ENCODE measurements around the gene FBXL14. TPM values are rescaled to one million over a fixed set of nuclear protein-coding genes. Genes with fewer than 3 reads are reported as not detected.

FBXL14 gene
- total RNA-seq, 6 donors from 2014 or later, result 8.5 to 22.0 (median 14.4) TPM

DNA sequence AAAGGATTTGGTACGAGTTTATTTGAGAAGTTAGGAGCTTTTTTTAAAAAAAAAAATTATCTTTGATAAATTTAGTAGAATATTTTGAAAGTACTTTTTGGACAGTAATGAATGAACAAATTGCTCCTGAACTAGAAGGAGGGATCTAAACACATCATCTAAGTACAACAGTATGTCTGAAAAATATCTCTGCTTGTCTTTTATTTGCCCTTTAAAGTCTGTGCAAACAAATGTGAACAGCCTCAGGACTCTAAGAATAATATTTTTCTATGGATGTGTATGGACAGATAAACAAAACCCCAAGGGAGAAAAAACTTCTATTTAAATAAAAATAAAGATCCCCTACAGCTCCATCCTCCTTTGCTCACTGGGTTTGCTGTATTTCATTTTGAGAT is 19.5 kb downstream of the FBXL14 start:
- WGBS, 2 donors, result 67 to 79% methylated on average over 1 of the region's 1 CpG

DNA sequence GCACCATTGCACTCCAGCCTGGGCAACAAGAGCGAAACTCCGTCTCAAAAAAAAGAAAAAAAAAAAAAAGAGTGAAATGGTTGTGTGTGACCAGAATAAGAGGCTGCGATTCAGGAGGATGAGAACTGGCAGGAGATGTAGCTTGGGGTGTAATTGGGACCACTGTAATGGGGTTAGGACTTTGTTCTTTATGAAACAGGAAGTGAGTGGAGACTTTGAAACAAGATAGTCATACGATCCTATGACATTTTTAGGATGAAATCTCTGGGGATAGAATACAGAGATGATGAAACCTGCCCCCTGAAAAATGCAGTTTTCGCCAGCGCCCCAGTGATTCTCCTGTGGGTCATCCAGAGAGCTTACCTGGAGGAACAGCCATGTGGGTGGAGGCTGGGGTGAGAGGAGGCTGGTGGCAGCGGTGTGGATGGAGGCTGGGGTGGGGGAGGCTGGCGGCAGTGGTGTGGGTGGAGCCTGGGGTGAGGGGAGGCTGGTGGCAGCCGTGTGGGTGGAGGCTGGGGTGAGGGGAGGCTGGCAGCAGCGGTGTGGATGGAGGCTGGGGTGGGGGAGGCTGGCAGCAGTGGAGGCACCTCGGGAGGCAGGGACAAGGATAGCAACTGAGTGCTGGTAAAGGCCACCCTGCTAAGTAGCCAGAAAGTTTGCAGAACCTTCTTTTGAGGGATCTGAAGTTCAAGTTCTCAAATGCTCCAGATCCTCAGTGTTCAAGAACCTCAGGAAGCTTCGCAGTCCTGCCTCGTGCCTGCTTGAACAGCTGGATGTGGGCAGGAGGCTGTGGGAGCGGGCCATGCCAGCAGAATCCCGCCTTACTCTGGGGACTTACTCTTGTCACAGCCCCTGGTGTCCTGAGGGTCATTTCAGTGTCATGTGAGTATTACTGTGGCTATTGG is 20.2 kb downstream of the FBXL14 start:
- H3K9me3 ChIP-seq, result no peaks in the 10 kb centered on the region
- no peak overlapping the region for H3K4me3 ChIP-seq
- no peak for DNase-seq
- peak; percentile 69 to 84 for ATAC-seq (ENCODE audit: low FRiP score in 2 of 2)
- TF ChIP-seq POLR2AphosphoS5 (IDR thresholded peaks at IDR 0.05) (no peak), CTCF (IDR thresholded peaks at IDR 0.05) (no peak), EP300 (IDR thresholded peaks at IDR 0.05) (no peak), POLR2A (IDR thresholded peaks at IDR 0.05) (no peak)
- H3K4me1 ChIP-seq, result peaks cover 15 to 20% (median 17%) of the 10 kb centered on the region in 4 donors
- no peaks in the 10 kb centered on the region for H3K27me3 ChIP-seq
- 84 to 86% methylated on average over 14 to 15 of the region's 15 CpGs for WGBS, 2 donors
- no peaks in the 10 kb centered on the region for H3K36me3 ChIP-seq
- H3K27ac ChIP-seq, result peak overlapping the region in 1 of 4 donors; percentile 14

More for the DNA sequence above, 19.5 kb downstream of the FBXL14 start:
- Histone ChIP-seq H3K4me3 (no peak overlapping the region), H3K9me3 (no peaks in the 10 kb centered on the region), H3K27ac (peak overlapping the region in 1 of 4 donors; percentile 14), H3K4me1 (peaks cover 15 to 20% (median 17%) of the 10 kb centered on the region in 4 donors), H3K36me3 (no peaks in the 10 kb centered on the region), H3K27me3 (no peaks in the 10 kb centered on the region)
- no peak for DNase-seq
- TF ChIP-seq CTCF (IDR thresholded peaks at IDR 0.05) (no peak), EP300 (IDR thresholded peaks at IDR 0.05) (no peak), POLR2AphosphoS5 (IDR thresholded peaks at IDR 0.05) (no peak), POLR2A (IDR thresholded peaks at IDR 0.05) (no peak)
- ATAC-seq (ENCODE audit: low FRiP score in 2 of 2), result no peak

DNA sequence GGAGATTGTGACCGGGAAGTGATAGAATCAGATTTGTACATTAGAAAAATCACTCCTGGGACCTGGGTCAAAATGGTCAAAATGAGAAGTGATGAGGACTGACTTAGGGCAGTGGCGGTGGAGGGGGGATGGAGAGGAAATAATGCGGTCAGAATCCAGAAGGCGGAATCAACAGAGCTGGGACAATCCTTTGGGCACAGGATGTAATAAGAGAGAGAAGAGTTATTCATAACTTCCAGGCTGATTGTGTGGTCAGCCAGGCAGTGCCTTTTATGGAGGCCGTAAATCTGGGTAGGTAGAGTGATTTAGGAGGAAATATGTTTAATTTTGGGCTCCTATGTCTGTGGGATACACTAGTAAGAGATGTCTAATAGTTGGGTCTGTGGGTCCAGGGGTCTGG is 21.6 kb downstream of the FBXL14 start:
- Histone ChIP-seq H3K4me3 (no peak overlapping the region), H3K27ac (no peak overlapping the region), H3K4me1 (peaks cover 15 to 20% (median 17%) of the 10 kb centered on the region in 4 donors), H3K27me3 (no peaks in the 10 kb centered on the region), H3K9me3 (no peaks in the 10 kb centered on the region), H3K36me3 (no peaks in the 10 kb centered on the region)
- DNase-seq (no peak), ATAC-seq (ENCODE audit: low FRiP score in 2 of 2) (no peak)
- TF ChIP-seq EP300 (IDR thresholded peaks at IDR 0.05), result no peak
- 58 to 68% methylated on average over 5 of the region's 5 CpGs for WGBS, 2 donors

GRCh38 chr12:1567852-1568251 is 26.5 kb downstream of the FBXL14 start:
- no peak overlapping the region for H3K27ac ChIP-seq
- ATAC-seq (ENCODE audit: low FRiP score in 2 of 2) (no peak), DNase-seq (no peak)
- H3K9me3 ChIP-seq, result no peaks in the 10 kb centered on the region
- no peaks in the 10 kb centered on the region for H3K27me3 ChIP-seq
- H3K36me3 ChIP-seq, result no peaks in the 10 kb centered on the region
- 96 to 97% methylated on average over 6 of the region's 6 CpGs for WGBS, 2 donors
- TF ChIP-seq EP300 (IDR thresholded peaks at IDR 0.05), result no peak
- TF ChIP-seq CTCF (IDR thresholded peaks at IDR 0.05), result no peak
- TF ChIP-seq POLR2AphosphoS5 (IDR thresholded peaks at IDR 0.05), result no peak
- H3K4me3 ChIP-seq, result no peak overlapping the region
- no peaks in the 10 kb centered on the region for H3K4me1 ChIP-seq

DNA sequence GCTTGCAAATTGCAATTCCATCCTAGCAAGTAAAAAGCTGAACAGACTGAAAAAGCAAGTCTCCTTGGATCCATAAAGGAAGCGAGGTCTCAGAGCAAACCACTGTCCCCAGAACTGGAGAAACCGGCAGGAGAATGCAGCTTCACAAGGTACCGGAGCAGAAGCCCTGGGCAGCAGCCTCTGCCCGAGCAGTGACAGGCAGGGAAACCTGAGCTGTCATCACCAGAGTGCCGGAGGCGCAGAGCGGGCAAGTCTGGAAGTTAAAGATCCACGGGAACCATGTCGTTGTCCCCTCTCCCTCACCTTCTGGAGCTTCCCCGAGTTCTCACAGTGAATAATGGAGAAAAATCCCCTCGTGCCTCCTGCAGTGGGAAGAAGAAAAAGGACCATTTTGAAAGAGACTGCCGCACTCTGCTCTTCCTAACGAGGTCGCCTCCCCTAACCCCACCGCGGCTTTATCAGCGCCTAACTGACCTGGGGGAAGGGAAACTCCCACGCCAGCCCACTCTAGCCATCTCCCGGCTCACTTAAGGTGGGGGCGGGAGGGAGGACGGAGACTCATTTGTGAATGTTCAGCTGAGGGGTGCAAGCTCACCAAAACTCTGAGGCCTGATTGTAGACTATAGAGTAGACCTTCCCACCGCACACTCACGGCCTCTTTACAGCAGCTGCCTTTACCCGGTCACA is 27.8 kb downstream of the FBXL14 start:
- Histone ChIP-seq H3K27me3 (no peaks in the 10 kb centered on the region), H3K9me3 (no peaks in the 10 kb centered on the region), H3K27ac (no peak overlapping the region), H3K36me3 (no peaks in the 10 kb centered on the region), H3K4me1 (no peaks in the 10 kb centered on the region), H3K4me3 (no peak overlapping the region)
- TF ChIP-seq POLR2AphosphoS5 (IDR thresholded peaks at IDR 0.05) (no peak), POLR2A (IDR thresholded peaks at IDR 0.05) (no peak), CTCF (IDR thresholded peaks at IDR 0.05) (no peak), EP300 (IDR thresholded peaks at IDR 0.05) (no peak)
- ATAC-seq (ENCODE audit: low FRiP score in 2 of 2) (no peak), DNase-seq (no peak)
- WGBS, 2 donors, result 85 to 86% methylated on average over 24 of the region's 24 CpGs

All from upper lobe of left lung (tissue), 6 donors.